ENCODE results near the gene PLCB2.

The PLCB2 gene

DNA sequence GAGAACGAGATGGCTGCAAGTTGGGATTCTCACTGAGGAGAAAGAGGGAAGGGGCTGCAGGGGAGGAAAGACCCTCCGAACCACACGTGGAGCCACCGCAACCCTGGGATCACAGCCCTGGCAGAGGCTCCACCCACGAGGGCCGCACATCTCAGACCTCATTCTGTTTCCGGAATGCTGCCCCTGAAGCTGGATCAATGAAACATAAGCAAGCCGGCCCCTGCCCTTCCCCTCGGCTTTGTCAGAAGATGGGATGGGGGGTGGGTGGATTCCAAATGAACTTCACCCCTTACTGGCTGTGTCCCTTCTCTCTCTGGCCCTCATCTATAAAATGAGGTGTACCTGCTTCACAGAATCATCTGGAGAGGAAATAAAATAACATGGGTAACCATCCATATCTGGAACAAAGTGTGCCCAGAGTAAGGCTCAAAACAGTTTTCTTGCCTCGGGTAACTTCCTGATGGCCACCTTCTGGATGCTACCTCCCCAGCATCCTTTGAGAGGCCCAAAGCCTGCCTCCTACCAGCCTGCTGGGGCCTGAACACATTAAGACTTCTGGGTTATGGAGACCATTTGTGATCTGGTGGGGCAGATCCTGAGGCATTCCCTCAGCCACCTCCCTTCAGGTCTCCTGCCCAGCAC, 37.6 kb upstream of the PLCB2 start:
- no peak overlapping the region for H3K4me3 ChIP-seq (ENCODE audit: low read length)
- DNase-seq (ENCODE audit: low read depth) = no peak
- TF ChIP-seq, protein P1, sequence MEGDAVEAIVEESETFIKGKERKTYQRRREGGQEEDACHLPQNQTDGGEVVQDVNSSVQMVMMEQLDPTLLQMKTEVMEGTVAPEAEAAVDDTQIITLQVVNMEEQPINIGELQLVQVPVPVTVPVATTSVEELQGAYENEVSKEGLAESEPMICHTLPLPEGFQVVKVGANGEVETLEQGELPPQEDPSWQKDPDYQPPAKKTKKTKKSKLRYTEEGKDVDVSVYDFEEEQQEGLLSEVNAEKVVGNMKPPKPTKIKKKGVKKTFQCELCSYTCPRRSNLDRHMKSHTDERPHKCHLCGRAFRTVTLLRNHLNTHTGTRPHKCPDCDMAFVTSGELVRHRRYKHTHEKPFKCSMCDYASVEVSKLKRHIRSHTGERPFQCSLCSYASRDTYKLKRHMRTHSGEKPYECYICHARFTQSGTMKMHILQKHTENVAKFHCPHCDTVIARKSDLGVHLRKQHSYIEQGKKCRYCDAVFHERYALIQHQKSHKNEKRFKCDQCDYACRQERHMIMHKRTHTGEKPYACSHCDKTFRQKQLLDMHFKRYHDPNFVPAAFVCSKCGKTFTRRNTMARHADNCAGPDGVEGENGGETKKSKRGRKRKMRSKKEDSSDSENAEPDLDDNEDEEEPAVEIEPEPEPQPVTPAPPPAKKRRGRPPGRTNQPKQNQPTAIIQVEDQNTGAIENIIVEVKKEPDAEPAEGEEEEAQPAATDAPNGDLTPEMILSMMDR (IDR thresholded peaks at IDR 0.05; ENCODE audit: insufficient read depth, low read depth, low read length, missing control alignments) = no peak

DNA sequence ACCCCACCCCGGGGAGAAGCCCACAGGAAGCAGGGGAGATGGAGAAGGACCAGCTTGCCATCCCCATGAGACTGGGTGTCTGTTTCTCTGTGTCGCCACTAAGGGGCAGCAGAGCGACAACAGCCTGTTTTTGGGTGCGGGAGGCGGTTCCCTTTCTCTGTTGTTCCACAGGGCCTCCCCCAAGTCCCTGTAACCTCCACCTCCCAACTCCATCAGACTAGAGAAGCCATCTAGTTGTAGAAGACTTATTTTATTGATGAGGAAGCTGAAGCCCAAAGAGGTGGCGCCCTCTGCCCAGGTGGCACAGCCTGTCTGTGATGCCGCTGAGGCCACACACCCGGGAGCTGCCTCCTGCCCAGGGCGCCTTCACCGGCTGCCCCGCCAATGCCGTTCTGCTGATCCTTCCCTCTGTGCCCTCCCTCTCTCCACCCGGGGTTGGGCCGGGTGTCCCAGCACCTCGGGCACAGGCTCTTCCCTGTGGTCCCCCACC, 36.9 kb upstream of the PLCB2 start:
- H3K4me3 ChIP-seq (ENCODE audit: low read length) = no peak overlapping the region
- TF ChIP-seq, protein P1 (IDR thresholded peaks at IDR 0.05; ENCODE audit: insufficient read depth, low read depth, low read length, missing control alignments) = peak; percentile 76
- DNase-seq (ENCODE audit: low read depth) = peak; percentile 69

DNA sequence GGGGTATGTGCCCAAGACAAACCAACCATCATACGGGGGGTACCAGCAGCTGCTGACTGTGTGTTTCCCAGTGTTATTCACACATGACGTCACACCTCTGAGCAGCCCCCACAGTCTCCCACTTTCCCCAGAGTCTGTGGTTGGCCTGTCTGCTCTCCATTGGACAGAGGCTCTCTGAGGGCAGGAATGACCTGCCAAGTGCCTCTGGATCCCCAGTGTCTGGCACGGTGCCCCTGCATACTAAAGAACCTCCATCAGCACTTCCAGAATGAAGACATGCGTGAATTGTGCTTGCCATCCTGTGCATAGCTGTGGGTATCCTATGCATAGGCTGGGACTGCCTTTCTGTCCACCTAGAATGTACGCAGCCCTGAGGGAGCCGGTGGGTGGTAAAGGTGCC, 36.5 kb upstream of the PLCB2 start:
- H3K4me3 ChIP-seq (ENCODE audit: low read length) = no peak overlapping the region
- TF ChIP-seq, protein P1 (IDR thresholded peaks at IDR 0.05; ENCODE audit: insufficient read depth, low read depth, low read length, missing control alignments) = no peak
- DNase-seq (ENCODE audit: low read depth) = no peak

- H3K4me3 ChIP-seq (ENCODE audit: low read length) = no peak overlapping the region
- peak; percentile 97 for DNase-seq (ENCODE audit: low read depth)
These were observed 35.8 kb upstream of the PLCB2 start for GRCh38 chr15:40343512-40343911.

GRCh38 chr15:40342416-40343320, 34.9 kb upstream of the PLCB2 start:
- H3K4me3 ChIP-seq (ENCODE audit: low read length) = no peak overlapping the region
- DNase-seq (ENCODE audit: low read depth) = peak; percentile 92
- TF ChIP-seq, protein P1 (IDR thresholded peaks at IDR 0.05; ENCODE audit: insufficient read depth, low read depth, low read length, missing control alignments) = no peak

More at GRCh38 chr15:40343512-40343911, 35.8 kb upstream of the PLCB2 start:
- TF ChIP-seq, protein P1 (IDR thresholded peaks at IDR 0.05; ENCODE audit: insufficient read depth, low read depth, low read length, missing control alignments) = no peak

DNA sequence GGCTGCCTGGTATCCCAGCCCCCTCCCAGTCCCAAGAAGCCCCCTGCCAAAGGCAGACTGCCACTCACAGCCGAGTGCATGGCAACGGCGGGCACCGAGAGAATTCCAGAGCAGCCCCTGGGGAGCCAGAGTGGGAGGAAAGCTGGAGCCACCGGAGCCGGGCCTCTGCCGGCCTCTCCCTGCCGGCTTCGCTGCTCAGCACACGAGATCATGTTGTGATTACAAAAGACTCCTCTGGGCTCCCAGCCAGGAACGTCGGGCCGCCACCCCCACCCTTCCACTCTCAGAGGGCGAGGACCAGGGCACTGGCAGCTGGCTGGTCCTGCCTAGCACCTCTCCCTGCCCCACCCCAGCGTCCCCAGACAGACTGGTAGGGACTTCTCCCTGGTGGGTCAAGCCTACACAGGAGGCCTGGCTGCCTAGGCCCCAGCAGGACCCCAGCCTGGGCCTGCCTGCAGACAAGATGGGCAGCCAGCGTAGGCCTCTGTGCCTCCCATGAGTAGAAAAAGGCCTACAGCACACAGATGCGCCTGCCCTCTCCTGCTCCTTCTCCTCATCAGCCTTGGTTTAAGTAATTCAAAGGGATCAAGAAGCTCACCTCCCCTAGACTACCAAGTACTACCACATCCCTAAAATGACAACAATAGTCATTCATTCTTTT, 33.1 kb upstream of the PLCB2 start, which contains the start of gene CCDC9B:
TSS of gene CCDC9B (minus strand) at position 200 of the 661 bp plus-strand sequence. CDS start at position 80, 120 bp downstream.
- TF ChIP-seq, protein P1 (IDR thresholded peaks at IDR 0.05; ENCODE audit: insufficient read depth, low read depth, low read length, missing control alignments) = no peak
- peak; percentile 87 for DNase-seq (ENCODE audit: low read depth)
- peak within 1 kb of the TSS; percentile 54 for H3K4me3 ChIP-seq (ENCODE audit: low read length)
